C4-2B (cell line): ENCODE data around the gene WWTR1.

Experiments used
- H3K27ac ChIP-seq: fragments of 450-650 bp; 2 replicates; pipeline ENCODE4 v1.5.1; 2017
- CTCF ChIP-seq: fragments of 450-650 bp; conservative IDR thresholded peaks from 2 replicates; pipeline ENCODE4 v1.5.1; 2017; ENCODE audit warnings: mild to moderate bottlenecking
- ZFX ChIP-seq: fragments of 450-650 bp; IDR thresholded peaks from 2 replicates; pipeline ENCODE4 v1.6.1; 2017

The WWTR1 gene

DNA sequence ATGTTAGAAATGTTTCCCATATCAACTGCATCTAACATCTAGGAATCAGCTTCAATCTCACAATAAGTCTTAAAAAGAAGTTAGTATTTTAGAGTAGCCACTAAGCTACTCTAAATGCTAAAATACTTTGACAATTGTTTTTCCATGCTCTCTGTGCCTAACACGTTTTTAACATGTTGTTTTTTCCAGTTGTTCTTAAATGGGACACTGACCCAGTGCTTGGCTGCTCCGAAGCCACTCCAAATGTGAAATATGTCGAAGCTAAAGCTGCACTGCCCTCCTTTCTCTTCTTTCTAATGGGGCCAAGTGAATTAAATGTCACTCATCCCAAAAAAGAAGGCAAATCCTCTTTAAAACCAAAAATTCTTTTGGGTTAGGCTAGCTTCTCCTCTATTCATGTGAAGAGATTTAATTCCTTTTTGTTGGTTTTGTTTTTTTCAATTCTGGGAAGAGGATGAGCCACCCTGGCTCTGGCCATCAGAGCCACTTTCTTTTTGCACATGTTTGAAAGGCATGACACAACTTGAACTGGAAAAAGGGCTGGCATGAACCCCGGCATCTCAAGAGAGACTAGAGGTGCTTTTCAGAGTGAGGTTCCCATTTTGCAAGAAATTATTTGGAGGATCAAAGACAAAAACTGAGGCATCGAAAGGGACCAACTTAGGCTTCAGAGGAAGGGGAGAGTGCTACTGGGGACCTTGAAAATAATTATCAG is 73.7 kb downstream of the WWTR1 start:
- H3K27ac ChIP-seq, result no peak overlapping the region
- TF ChIP-seq ZFX, result no peak
- no peak for TF ChIP-seq CTCF

DNA sequence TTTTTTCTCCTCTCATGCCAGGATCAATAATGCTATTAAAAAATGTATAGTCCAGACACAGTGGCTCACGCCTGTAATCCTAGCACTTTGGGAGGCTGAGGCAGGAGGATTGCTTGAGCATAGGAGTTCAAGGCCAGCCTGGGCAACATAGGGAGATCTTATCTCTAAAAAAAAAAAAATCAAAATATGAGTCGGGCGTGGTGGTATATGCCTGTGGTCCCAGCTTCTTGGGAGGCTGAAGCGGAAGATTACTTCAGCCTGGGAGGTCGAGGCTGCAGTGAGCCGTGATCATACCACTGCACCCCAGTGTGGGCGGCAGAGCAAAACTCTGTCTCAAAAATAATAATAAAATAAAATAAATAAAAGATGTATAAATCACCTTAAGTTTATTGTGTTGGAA is 75.4 kb downstream of the WWTR1 start:
- TF ChIP-seq CTCF, result no peak
- TF ChIP-seq ZFX, result no peak
- no peak overlapping the region for H3K27ac ChIP-seq

GRCh38 chr3:149581681-149582370 is 76.0 kb downstream of the WWTR1 start:
- TF ChIP-seq CTCF, result no peak
- TF ChIP-seq ZFX, result no peak
- no peak overlapping the region for H3K27ac ChIP-seq

DNA sequence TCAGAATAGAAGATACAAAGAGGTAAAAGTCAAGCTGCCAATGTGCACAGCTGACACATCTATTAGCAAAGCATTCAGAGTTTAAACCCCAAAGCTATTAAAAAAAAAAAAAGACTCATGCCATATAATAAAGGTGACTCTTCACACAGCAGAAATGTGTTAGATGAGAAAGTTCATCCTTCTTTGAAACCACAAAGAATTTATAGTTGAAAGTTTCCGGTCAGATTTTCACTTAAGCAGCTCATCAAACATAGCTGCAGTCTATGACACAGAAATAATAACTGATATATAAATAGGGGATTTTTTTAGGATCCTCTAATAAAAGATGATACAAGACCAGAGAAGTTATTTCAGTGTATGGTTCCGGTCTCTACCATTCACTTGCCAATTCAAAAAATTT is 76.6 kb downstream of the WWTR1 start:
- H3K27ac ChIP-seq, result no peak overlapping the region
- TF ChIP-seq CTCF (no peak), ZFX (no peak)

DNA sequence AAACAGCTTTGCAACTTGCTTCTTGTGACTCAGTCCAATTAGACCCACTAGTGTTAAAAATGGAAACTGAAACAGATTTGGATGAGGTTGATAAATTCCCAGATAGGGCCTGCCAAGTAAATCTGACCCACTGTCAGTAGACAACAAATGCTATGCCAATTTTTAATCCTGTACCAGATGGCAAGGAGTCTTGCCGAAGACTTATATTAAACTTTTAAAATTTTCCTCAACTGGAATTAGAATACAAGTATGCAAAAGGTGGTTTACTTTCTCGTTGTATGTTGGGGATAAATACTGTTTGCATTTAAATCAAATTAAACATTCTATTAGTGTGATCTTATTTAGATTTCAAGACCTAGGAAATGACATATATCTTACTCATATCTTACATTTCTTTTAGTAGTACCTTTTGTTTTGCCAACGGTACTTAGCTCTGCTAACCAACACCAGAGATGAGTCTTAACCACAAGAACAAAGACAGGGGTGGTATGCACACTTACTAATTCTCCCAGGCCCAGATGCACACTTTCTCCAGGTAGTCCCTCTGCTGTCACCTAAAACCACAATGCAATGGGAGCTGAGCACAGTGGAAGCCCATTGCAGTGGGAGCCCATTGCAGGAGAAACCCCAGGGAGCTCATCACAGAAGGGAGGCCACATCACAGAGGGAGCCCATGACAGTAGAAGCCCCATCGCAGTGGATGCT is 77.8 kb downstream of the WWTR1 start:
- no peak for TF ChIP-seq ZFX
- no peak for TF ChIP-seq CTCF
- H3K27ac ChIP-seq, result no peak overlapping the region

DNA sequence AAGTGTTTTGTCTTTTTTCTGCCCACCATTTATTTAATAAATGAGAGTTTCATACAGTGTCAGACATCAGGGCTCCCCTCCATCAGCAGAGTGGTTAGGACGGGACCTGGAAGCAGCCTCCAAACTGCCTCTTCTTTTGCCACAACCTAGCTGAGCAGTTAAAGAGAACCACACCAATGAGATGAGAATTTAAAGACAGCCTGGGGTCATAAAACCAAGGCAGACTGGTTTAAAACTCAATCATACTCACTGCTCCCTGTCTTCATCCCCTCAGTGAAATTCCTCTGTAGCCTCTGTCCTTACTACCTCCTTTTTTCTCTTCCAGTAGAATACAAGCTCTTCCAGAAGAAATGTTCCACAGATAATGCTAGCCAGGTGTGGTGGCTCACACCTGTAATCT is 78.7 kb downstream of the WWTR1 start:
- H3K27ac ChIP-seq, result no peak overlapping the region
- TF ChIP-seq ZFX (no peak), CTCF (no peak)

GRCh38 chr3:149577801-149578200 is 80.0 kb downstream of the WWTR1 start:
- no peak overlapping the region for H3K27ac ChIP-seq
- TF ChIP-seq CTCF (no peak), ZFX (no peak)
